ENCODE data around the gene CDH23.

GRCh38 chr10:71525092-71525491 lies 128.4 kb downstream of the CDH23 start:
- no peak for TF ChIP-seq CTCF (conservative IDR thresholded peaks at IDR 0.05 in 1 of 2, IDR thresholded peaks at IDR 0.05 in 1 of 2; ENCODE audit: extremely low read depth in 1 of 2, insufficient read depth in 1 of 2, low read depth in 1 of 2, low read length in 2 of 2)
- no peak for TF ChIP-seq EZH2 (IDR thresholded peaks at IDR 0.05; ENCODE audit: borderline replicate concordance, low read length)
